ENCODE data around the gene CMA1.

Gene CMA1

GRCh38 chr14:24458736-24459135, 49.3 kb downstream of the CMA1 start:
- Histone ChIP-seq H3K9ac (ENCODE audit: low read depth, low read length) (no peak overlapping the region), H3K4me1 (ENCODE audit: insufficient read depth, low read length) (no peaks in the 10 kb centered on the region)

GRCh38 chr14:24456980-24457379, 51.1 kb downstream of the CMA1 start:
- H3K36me3 ChIP-seq (ENCODE audit: insufficient read depth, low read length), result no peaks in the 10 kb centered on the region
- peaks cover 10% of the 10 kb centered on the region; the same call in 1 of the 2 replicates for H3K9me3 ChIP-seq (ENCODE audit: control insufficient read depth, insufficient read depth, low read length)
- no peaks in the 10 kb centered on the region for H3K4me1 ChIP-seq (ENCODE audit: insufficient read depth, low read length)
- no peak overlapping the region for H3K9ac ChIP-seq (ENCODE audit: low read depth, low read length)

More at GRCh38 chr14:24458736-24459135, 49.3 kb downstream of the CMA1 start:
- peaks cover 10% of the 10 kb centered on the region; the same call in 1 of the 2 replicates for H3K9me3 ChIP-seq (ENCODE audit: control insufficient read depth, insufficient read depth, low read length)
- H3K36me3 ChIP-seq (ENCODE audit: insufficient read depth, low read length), result no peaks in the 10 kb centered on the region
